Esophagus muscularis mucosa (tissue), 3 donors: Measurements from ENCODE around the gene CSTB.

Experiments
- EP300 ChIP-seq: sonication (generic); formaldehyde crosslinking; IDR thresholded peaks from one replicate; pipeline ENCODE4 v1.6.1; 2017; ENCODE audit warnings: antibody characterized with exemption
- POLR2A ChIP-seq: fragments of 450-650 bp; IDR thresholded peaks from one replicate; pipeline ENCODE4 v1.6.1; 2017; ENCODE audit warnings: antibody characterized with exemption, moderate library complexity, mild to moderate bottlenecking, low read depth
- POLR2AphosphoS5 ChIP-seq, 2 donors: sonication (generic); formaldehyde crosslinking; IDR thresholded peaks; one replicate each; pipeline ENCODE4 v1.6.1; 2017; ENCODE audit warnings: antibody characterized with exemption in 2 of 2

DNA sequence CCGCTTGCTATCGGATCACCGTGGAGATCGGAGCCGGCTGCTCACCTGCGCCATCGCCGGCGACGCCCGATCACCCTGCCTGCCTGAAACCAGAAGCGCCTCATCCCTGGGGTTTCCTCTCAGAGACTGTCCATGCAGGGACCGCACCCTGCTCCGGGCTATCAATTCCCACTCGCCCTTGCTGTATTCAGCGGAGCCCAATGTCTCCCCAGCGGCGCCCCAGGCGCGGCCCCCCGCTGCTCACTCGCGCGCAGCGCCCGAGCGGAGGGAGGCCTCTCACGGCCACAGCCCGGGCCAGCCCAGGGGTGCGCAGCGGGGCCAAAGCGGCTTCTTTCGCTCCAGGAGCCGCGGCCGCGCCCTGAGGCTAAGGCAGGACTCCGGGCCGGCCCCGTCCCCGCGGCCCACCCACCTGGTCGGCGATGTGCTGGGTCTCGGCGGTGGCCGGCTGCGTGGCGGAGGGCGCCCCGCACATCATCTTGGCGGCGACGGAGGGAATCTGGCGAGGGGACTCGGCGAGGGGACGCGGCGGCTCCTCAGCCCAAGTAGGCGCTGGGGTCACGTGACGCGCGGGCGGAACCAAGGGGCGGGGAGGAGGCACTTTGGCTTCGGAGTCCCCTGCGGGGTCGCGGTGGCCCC is at the start of gene CSTB:
- TF ChIP-seq EP300 (no peak), POLR2A (peak; percentile 44), POLR2AphosphoS5 (IDR thresholded peaks at IDR 0.05) (peak; percentile 81 to 89)
